CD4-positive, alpha-beta T cell treated with Interferon gamma for 1 hour (primary cell): ENCODE measurements around the gene STOML1.
A peak's percentile ranks its signal among the peaks of the same experiment; 100 is the strongest.
"Not testable (repeated sequence)": the region's sequence is repeated elsewhere in the genome, so short reads cannot be mapped to it uniquely, and the experiment has no call there.

Experiments used
- DNase-seq: peaks from one replicate; pipeline ENCODE4 v3.0.0-alpha.2; 2020

STOML1 gene

GRCh38 chr15:73986055-73986775 is 5.9 kb downstream of the STOML1 start:
- DNase-seq, result no peak

GRCh38 chr15:73985101-73985873 is 6.8 kb downstream of the STOML1 start:
- DNase-seq, result no peak

GRCh38 chr15:73984208-73984979 is 7.7 kb downstream of the STOML1 start:
- DNase-seq, result no peak

- no peak for DNase-seq
These were observed 8.3 kb downstream of the STOML1 start for GRCh38 chr15:73983773-73984172.

- no peak for DNase-seq
These were observed 8.8 kb downstream of the STOML1 start for GRCh38 chr15:73983211-73983727.

- peak; percentile 28 for DNase-seq
These were observed 9.7 kb downstream of the STOML1 start for GRCh38 chr15:73982222-73982962.

- DNase-seq, result no peak
These were observed 10.3 kb downstream of the STOML1 start for GRCh38 chr15:73981761-73982221.

GRCh38 chr15:73979636-73980035 is 12.5 kb downstream of the STOML1 start:
- no peak for DNase-seq

- no peak for DNase-seq
These were observed 13.2 kb downstream of the STOML1 start for GRCh38 chr15:73978896-73979295.

GRCh38 chr15:73975440-73976125 is 16.5 kb downstream of the STOML1 start:
- peak; percentile 43 for DNase-seq

- DNase-seq, result not testable (repeated sequence)
These were observed 18.4 kb downstream of the STOML1 start for GRCh38 chr15:73973683-73974200.

GRCh38 chr15:73972984-73973682 is 19.0 kb downstream of the STOML1 start:
- peak; percentile 76 for DNase-seq

- DNase-seq, result no peak
These were observed 22.8 kb downstream of the STOML1 start for GRCh38 chr15:73969151-73969759.

GRCh38 chr15:73968461-73968860 is 23.6 kb downstream of the STOML1 start:
- DNase-seq, result no peak

- no peak for DNase-seq
These were observed 26.4 kb downstream of the STOML1 start for GRCh38 chr15:73965758-73966113.

- DNase-seq, result no peak
These were observed 26.9 kb downstream of the STOML1 start for GRCh38 chr15:73965094-73965757.

GRCh38 chr15:73964736-73965093 is 27.4 kb downstream of the STOML1 start:
- peak; percentile 76 for DNase-seq

- DNase-seq, result no peak
These were observed 29.7 kb downstream of the STOML1 start for GRCh38 chr15:73962433-73962832.

- DNase-seq, result not testable (repeated sequence)
These were observed 31.5 kb downstream of the STOML1 start for GRCh38 chr15:73960472-73961070.

GRCh38 chr15:73959801-73960200 is 32.3 kb downstream of the STOML1 start:
- DNase-seq, result no peak
